Neuron (in vitro differentiated cells): ENCODE measurements around the gene CEP295NL.

Source experiments
- H2AFZ ChIP-seq: one replicate; pipeline ENCODE4 v1.6.1; 2013; ENCODE audit warnings: low read depth, mild to moderate bottlenecking, inconsistent platforms, low read length, moderate library complexity
- H3K27me3 ChIP-seq: one replicate; pipeline ENCODE4 v1.6.1; 2013; ENCODE audit warnings: low read length; ENCODE audit not compliant: insufficient read depth
- H3K36me3 ChIP-seq: one replicate; pipeline ENCODE4 v1.6.1; 2013; ENCODE audit warnings: low read length; ENCODE audit not compliant: insufficient read depth
- H3K4me1 ChIP-seq: one replicate; pipeline ENCODE4 v1.6.1; 2013; ENCODE audit warnings: low read length; ENCODE audit not compliant: insufficient read depth
- H3K4me3 ChIP-seq: 2 replicates; pipeline ENCODE4 v1.5.1; 2013; ENCODE audit warnings: mild to moderate bottlenecking, low read length, moderate library complexity
- H3K9me3 ChIP-seq: one replicate; pipeline ENCODE4 v1.6.1; 2013; ENCODE audit warnings: low read length

Gene CEP295NL

DNA sequence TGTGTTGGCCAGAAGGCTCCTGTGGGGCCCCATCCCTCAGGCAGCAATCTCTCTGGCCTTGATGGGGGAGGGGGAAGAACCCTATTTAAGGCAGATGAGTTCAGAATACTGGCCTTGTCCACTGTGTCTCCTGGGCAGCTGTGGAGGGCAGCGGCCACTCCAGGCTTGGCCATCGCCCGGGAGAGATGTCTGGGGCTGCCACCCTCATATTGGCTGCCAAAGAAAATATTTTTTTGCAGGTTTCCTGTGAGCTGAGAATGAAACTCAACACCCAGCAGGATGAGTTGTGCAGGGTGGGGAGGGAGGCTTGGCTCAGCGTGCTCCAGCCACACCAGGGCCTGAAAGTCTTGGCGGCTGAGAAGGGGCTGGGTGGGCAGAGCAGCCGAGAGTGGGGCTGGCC, 36.6 kb upstream of the CEP295NL start:
- no peaks in the 10 kb centered on the region for H3K9me3 ChIP-seq
- H3K27me3 ChIP-seq = peaks cover 3% of the 10 kb centered on the region
- no peaks in the 10 kb centered on the region for H3K36me3 ChIP-seq
- peaks cover 19% of the 10 kb centered on the region for H3K4me1 ChIP-seq
- H3K4me3 ChIP-seq = no peak overlapping the region
- no peak overlapping the region for H2AFZ ChIP-seq

DNA sequence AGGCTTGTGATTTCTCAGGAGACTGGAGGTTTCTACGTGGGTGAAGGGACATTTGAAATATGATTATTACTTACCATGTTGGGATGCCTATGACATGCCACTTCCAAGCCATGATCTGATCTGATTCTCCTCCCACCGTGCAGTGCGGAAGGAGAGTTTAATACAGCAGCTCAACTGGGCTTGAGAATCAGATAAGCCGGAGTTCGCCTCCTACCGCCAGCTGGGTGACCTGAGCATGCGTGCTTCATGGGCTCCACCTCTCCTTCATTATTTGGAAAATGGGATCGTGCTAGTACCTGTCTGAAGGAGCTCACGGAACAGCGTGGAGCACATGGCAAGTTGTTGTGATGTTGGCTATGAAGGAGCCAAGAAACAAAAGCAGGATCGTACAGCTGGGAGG, 34.6 kb upstream of the CEP295NL start:
- no peaks in the 10 kb centered on the region for H3K27me3 ChIP-seq
- H3K9me3 ChIP-seq = no peaks in the 10 kb centered on the region
- H2AFZ ChIP-seq = no peak overlapping the region
- no peak overlapping the region for H3K4me3 ChIP-seq
- H3K4me1 ChIP-seq = peaks cover 30% of the 10 kb centered on the region
- H3K36me3 ChIP-seq = no peaks in the 10 kb centered on the region

DNA sequence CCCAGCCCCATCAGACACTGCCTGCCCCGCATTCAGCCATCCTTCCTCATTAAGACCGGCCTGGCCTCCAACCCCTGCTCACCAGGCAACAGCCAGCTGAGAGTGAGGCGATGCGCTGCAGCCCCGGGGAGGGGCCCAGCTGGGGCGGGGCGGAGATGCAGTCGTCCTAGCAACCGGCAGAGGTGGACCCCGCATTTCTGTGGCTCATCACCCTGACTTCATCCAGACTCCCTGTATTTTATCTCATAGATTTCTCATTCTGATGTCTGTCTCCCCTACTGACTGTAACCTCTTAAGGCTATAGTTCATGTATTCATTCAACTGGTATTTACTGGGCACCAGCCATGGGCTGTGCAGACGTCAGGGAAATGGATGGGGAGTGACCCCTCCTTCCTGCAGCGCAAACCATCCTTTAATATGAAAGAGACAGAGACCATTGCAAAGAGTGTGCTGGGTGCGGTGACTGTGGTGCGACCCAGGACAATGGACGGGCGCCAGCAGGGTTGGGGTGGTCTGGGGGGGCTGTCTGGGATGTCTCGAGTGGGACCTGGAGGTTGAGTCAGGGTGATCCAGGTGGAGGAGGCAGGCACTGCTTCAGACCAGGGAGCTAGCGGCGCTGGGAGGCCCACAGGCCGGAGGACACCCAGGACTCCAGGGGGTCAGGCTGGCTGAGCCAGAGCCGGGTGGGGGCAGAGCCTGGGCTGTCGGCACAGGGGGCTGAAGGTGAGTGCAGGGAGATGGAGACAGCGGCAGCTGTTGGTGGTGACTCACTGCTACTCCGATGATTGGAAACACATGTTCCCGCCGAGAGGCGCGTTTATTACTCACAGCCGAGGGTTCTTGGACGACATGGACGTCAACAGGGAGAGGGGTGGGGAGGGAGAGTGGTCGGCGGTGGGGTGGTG, 32.7 kb upstream of the CEP295NL start:
- H2AFZ ChIP-seq = no peak overlapping the region

DNA sequence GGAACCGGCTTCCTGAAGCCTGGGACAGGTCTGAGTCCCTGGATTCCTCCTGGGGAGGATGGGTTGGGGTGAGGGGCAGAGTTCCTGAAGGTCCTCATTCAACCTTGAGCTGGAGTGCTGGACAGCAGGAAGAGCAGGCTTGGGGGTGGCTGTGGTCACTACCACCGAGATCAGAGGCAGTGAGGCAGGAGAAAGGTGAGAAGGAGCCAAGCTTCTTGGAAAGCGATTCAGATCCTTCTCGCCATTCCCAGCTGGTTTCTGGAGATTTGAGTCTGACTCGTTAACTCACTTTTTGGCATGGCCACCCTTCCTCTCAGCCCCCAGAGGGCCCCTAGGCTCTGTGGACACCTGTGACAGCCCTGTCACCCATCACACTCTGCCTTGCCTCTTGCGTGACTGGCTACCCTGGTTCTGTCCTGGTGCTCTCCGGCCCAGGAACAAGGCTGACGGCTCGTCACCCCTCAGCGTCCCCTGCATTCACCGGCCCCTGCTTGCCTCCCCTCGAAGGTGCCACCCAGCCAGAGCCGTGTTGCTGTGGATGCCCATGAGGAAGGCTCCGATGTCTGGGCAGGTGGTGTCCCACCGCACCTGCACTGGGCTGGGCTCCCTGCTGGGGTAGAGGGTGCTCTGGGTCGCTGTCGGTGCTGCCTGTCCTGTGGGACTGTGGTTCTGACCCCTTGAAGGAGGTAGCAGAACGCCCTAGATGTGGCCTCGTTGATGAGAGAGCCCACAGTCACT, 31.8 kb upstream of the CEP295NL start:
- Histone ChIP-seq H3K36me3 (no peaks in the 10 kb centered on the region), H2AFZ (no peak overlapping the region), H3K27me3 (no peaks in the 10 kb centered on the region), H3K4me1 (peaks cover 30% of the 10 kb centered on the region), H3K4me3 (no peak overlapping the region), H3K9me3 (no peaks in the 10 kb centered on the region)

More for the DNA sequence above, 32.7 kb upstream of the CEP295NL start:
- Histone ChIP-seq H3K27me3 (no peaks in the 10 kb centered on the region), H3K4me3 (no peak overlapping the region), H3K9me3 (no peaks in the 10 kb centered on the region), H3K36me3 (no peaks in the 10 kb centered on the region), H3K4me1 (peaks cover 30% of the 10 kb centered on the region)

DNA sequence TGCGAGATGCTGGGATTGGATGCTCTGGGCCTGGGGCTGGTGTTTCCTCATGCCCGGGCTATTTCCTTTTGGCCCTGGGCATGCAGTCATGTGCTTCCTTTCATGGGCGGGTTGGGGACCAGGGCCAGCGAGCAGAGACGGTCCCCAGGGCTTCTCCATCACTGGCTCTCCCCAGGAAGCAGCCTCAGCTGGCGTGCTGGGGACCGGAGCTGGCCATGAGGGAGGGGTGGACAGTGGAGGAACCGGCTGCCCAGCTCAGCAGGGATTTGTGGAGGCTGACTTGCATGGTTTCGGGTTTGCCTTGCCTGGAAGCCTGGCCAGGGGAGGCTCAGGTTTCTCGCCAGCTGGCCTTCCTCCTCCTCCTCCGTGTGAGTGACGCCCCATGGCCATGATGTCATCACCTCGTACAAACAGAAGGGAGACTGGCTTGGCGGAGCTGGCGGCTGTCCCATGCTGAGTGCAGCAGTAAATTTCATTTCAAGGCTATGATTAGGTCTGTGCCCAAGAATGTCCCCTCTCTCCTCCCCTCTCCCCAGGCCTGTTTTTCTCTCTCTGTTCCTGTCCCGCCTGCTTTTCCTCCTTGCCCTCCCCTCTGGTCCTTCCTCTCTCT, 31.1 kb upstream of the CEP295NL start:
- Histone ChIP-seq H3K36me3 (no peaks in the 10 kb centered on the region), H2AFZ (no peak overlapping the region), H3K4me1 (peaks cover 25% of the 10 kb centered on the region), H3K9me3 (no peaks in the 10 kb centered on the region), H3K27me3 (no peaks in the 10 kb centered on the region), H3K4me3 (no peak overlapping the region)

DNA sequence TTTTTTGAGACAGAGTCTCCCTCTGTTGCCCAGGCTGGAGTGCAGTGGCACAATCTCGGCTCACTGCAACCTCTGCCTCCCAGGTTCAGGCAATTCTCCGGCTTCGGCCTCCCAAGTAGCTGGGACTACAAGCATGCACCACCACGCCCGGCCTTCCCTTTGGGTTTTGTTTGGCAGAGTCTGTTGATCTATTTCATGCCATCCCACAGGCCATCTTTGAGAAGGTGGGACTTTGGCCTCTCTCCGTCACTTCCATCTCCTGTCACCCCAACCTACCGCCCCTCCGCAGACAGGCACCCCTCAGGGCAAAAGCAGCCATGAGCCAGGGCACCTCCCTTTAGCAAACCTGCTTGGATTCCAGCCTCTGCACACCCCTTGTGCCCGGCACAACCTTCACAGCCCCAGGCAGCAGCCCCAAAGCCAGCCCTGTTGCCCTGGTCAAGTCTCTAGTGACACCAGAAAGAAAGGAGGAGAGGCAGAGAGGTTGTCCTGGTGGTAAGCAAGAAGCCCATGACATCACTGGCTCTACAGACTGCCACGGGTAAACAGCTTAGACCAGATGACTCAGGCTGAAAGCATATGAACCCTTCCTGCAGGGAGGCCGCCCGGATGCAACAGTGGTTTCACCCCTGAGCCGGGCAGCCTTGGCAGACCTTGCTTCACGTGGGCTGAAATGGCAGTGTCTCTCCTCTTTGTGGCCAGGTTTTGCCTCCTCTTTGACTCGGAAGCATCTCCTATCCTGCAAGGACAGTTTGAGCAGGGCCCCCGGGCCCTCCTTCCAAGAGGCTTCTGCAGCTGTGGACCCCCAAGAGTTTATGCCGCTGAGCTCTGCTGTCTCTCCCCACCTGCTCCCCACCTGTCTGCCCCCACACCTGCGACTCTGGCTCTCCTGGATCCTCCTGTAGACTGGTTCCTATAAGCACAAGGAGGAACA, 30.3 kb upstream of the CEP295NL start:
- no peak overlapping the region for H2AFZ ChIP-seq
- no peaks in the 10 kb centered on the region for H3K36me3 ChIP-seq
- peaks cover 29% of the 10 kb centered on the region for H3K4me1 ChIP-seq
- no peaks in the 10 kb centered on the region for H3K9me3 ChIP-seq
- no peaks in the 10 kb centered on the region for H3K27me3 ChIP-seq
- H3K4me3 ChIP-seq = no peak overlapping the region

DNA sequence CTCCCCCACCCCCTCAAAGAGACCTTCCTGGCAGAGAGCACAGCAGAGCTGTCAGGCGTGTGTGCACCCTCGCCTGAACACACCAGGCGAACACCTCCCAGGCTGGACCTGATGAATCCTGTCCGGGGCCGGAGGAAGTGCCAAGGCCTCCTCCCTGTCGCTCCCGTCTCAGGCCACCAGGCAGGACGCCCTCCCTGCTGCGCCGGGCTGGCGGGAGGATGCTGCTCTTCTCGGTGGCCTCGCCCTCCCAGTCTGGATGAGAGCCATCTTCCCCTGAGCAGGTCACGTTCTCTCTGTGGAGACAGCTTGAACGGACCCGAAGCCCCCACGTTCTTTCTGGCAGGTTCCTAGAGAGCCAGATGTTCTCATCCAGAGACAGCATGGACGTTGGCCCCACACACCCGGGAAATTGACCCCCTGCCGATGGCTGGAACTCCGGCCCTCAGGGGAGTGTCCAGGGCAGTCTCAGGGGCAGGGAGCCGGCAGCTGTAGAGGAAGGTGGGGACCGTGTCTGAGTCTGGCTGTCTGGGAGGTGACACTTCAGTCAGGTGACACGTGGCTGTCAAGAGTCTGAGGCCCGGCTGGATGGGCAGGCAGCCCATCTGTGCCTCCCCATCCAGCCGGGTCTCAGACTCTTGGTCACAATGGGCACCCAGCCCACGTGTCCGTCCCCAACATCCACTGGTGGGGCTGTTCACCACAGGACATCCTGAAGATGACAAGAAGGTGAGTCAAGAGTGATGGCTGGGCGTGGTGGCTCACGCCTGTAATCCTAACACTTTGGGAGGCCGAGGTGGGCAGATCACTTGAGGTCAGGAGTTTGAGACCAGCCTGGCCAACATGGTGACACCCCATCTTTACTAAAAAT, 27.1 kb upstream of the CEP295NL start:
- H3K36me3 ChIP-seq = no peaks in the 10 kb centered on the region
- peaks cover 32% of the 10 kb centered on the region for H3K4me1 ChIP-seq
- no peak overlapping the region for H3K4me3 ChIP-seq
- H2AFZ ChIP-seq = no peak overlapping the region
- H3K27me3 ChIP-seq = no peaks in the 10 kb centered on the region
- H3K9me3 ChIP-seq = no peaks in the 10 kb centered on the region

DNA sequence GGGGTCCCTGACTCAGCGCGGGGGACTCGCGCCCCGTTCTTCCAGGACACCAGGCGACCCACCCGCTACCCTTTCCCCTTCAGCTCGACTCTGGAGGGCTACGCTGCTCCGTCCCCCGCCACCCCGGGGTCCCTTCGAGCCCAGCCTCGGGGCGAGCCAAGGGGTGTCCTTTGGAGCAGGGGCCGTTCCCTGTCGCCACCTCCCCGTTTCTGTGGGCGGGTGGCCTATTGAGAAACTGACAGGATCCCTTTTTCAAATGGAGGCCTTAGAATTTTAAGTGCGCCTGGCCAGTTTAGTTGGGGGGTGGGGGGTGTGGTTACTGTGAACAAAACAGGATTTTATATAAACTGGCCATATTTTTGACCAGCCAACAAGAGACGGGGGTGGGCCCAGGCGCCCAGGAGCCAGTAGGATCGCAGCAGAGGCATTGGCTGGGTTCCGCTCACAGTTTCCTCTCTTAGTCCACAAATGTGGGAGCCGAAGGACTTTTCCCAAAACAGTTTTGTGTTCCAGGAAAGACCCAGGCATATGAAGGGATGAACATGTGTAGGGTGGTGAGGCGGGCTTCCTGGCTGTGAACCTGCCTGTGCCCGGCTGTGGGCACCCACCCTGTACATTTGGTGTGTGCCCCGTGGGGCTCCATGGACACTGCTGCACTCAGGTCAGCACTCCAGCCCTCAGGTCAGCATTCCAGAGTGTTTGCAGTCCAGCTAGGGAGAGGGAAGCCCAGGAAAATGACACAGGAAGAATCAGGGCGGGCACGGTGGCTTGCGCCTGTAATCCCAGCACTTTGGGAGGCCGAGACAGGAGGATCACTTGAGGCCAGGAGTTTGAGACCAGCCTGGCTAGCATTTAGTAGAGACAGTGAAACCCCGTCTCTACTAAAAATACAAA, 22.9 kb upstream of the CEP295NL start:
- Histone ChIP-seq H3K36me3 (no peaks in the 10 kb centered on the region), H3K9me3 (no peaks in the 10 kb centered on the region), H3K27me3 (no peaks in the 10 kb centered on the region), H3K4me1 (peaks cover 36% of the 10 kb centered on the region), H2AFZ (peak overlapping the region; percentile 51), H3K4me3 (peak overlapping the region; percentile 60)

DNA sequence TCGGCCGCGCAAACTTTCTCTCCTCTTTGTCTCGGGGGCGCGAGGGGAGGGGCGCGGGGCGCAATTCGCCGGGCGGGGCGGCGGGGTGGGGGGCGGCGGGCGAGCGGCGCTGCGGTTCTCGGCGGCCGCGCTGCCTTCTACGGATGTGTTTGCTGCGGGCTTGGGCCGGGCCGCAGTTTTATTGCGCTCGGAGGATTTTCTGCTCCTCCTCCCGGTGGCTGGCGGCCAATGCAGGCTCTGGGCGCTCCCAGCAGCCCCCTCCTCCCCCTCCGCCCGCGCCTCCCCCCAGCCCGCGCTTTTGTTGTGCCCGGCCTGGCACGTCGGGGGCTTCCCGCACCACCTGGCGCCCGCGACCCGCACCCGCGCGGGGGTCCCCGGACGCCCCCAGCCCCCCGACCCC, 22.2 kb upstream of the CEP295NL start, which contains the start of gene TIMP2:
Gene TIMP2 (minus strand): TSS at position 154 of the 400 bp plus-strand sequence. CDS start 299 bp downstream, outside the sequence.
- Histone ChIP-seq H3K36me3 (no peaks in the 10 kb centered on the region), H3K9me3 (no peaks in the 10 kb centered on the region), H3K27me3 (no peaks in the 10 kb centered on the region), H2AFZ (peak within 1 kb of the TSS; percentile 51), H3K4me3 (peak within 1 kb of the TSS; percentile 60), H3K4me1 (peaks cover 36% of the 10 kb centered on the region)

DNA sequence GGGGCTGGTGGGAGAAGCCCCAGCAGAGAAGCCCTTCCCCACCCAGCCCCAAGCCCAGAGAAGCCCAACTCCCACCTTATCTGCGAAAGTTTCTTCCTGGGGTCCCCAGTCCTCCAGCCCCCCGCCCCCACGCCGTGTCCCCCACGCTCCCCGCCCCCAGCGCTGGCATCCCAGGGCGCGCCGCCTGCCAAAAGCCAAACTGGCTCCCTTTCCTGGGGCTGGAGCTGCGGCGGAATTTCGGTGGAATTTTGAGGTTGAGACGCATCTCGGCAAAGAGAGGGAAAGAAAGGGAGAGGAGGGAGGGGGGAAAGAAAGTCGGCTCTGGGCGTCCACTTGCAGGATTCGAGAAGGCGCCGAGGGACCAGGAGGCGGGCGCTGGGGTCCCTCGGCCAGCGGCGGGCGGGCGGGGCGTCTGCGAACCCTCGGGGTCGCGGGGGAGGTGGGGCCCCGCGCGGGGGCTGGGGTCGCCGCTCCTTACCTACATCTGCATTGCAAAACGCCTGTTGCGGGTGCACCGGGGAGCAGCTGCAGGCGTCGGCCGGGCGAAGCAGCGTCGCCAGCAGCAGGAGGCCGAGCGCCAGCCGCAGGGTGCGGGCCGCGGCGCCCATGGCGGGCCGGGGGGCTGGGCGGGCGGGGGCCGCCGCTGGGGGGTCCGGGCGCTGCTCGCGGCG, 21.6 kb upstream of the CEP295NL start:
- Histone ChIP-seq H3K9me3 (no peaks in the 10 kb centered on the region), H3K36me3 (no peaks in the 10 kb centered on the region), H3K27me3 (no peaks in the 10 kb centered on the region), H3K4me1 (peaks cover 36% of the 10 kb centered on the region), H2AFZ (no peak overlapping the region), H3K4me3 (peak overlapping the region; percentile 60)
